Muscle of leg (tissue), 11 donors: Measurements from ENCODE around the gene LGI2. TPM values are rescaled to one million over a fixed set of nuclear protein-coding genes. Genes with fewer than 3 reads are reported as not detected.

Experiments used
- DNase-seq: peaks from one replicate; pipeline ENCODE4 v3.0.0; 2013
- H3K27ac ChIP-seq: one replicate; pipeline ENCODE4 v1.5.1; 2013; ENCODE audit warnings: mild to moderate bottlenecking, low read length, control low read depth
- H3K27me3 ChIP-seq: one replicate; pipeline ENCODE4 v1.6.1; 2013; ENCODE audit warnings: low read length; ENCODE audit not compliant: control insufficient read depth, insufficient read depth
- H3K36me3 ChIP-seq: one replicate; pipeline ENCODE4 v1.6.1; 2013; ENCODE audit warnings: low read length; ENCODE audit not compliant: control insufficient read depth, insufficient read depth
- H3K4me1 ChIP-seq: one replicate; pipeline ENCODE4 v1.6.1; 2013; ENCODE audit warnings: low read length; ENCODE audit not compliant: control insufficient read depth, insufficient read depth
- H3K4me3 ChIP-seq: one replicate; pipeline ENCODE4 v1.5.1; 2013; ENCODE audit warnings: low read length, control low read depth
- H3K9me3 ChIP-seq: replicated peaks from 2 replicates; pipeline ENCODE4 v1.6.1; 2013; ENCODE audit warnings: low read depth, low read length; ENCODE audit not compliant: control insufficient read depth
- WGBS: methylation state at CpG from one replicate; pipeline ENCODE4 v1.1.5; 2013; ENCODE audit warnings: missing lambda C conversion rate; ENCODE audit not compliant: insufficient coverage; 5-methylcytosine and 5-hydroxymethylcytosine counted together
- polyA plus RNA-seq, 8 donors: library from polyadenylated mRNA; unstranded; fragments of 120-200 nt; gene quantifications; one replicate each; pipeline versions ENCODE4 v1.2.1 to v1.2.3, GENCODE V29; 2013; ENCODE audit warnings: inconsistent platforms in 1 of 8, low replicate concordance in 1 of 8; ENCODE audit not compliant: insufficient read length in 8 of 8, insufficient read depth in 1 of 8
- total RNA-seq: library from RNA; stranded (reverse); fragments of 120-200 nt; gene quantifications from one replicate; pipeline ENCODE4 v1.2.4, GENCODE V29; 2013

Gene LGI2
- total and polyA plus RNA-seq, 9 donors = 2.6 to 7.3 (median 5.1) TPM

GRCh38 chr4:24956091-24956490, 74.7 kb downstream of the LGI2 start:
- no CpG with 5 or more reads among the region's 2 CpGs for WGBS
- no peak overlapping the region for H3K4me3 ChIP-seq
- DNase-seq = no peak
- H3K36me3 ChIP-seq = no peaks in the 10 kb centered on the region
- no peaks in the 10 kb centered on the region for H3K27me3 ChIP-seq
- peaks cover 3% of the 10 kb centered on the region for H3K4me1 ChIP-seq
- H3K27ac ChIP-seq = no peak overlapping the region
- peaks cover 6% of the 10 kb centered on the region for H3K9me3 ChIP-seq

- peaks cover 3% of the 10 kb centered on the region for H3K4me1 ChIP-seq
- no peak for DNase-seq
- H3K9me3 ChIP-seq = peaks cover 6% of the 10 kb centered on the region
- H3K27me3 ChIP-seq = peaks cover 2% of the 10 kb centered on the region
- H3K27ac ChIP-seq = no peak overlapping the region
- no peaks in the 10 kb centered on the region for H3K36me3 ChIP-seq
- no peak overlapping the region for H3K4me3 ChIP-seq
- WGBS = no CpG with 5 or more reads among the region's 4 CpGs
Measured at GRCh38 chr4:24952667-24953066, 78.1 kb downstream of the LGI2 start.

- Histone ChIP-seq H3K4me1 (no peaks in the 10 kb centered on the region), H3K27ac (no peak overlapping the region), H3K9me3 (peaks cover 6% of the 10 kb centered on the region), H3K36me3 (no peaks in the 10 kb centered on the region), H3K4me3 (no peak overlapping the region), H3K27me3 (peaks cover 2% of the 10 kb centered on the region)
- no peak for DNase-seq
Measured at GRCh38 chr4:24949970-24950369, 80.8 kb downstream of the LGI2 start.

Other genes with a start within 250 kb of the LGI2 start
- 9.1 TPM for gene SOD3, start 235.4 kb downstream of the LGI2 start, total RNA-seq
- 10 to 100 TPM; 19.3 to 33.4 (median 28.7) TPM for gene SOD3, start 235.4 kb downstream of the LGI2 start, polyA plus RNA-seq
- 8.0 TPM for gene CCDC149, start 117.9 kb downstream of the LGI2 start, total RNA-seq
- gene CCDC149, start 117.9 kb downstream of the LGI2 start, polyA plus RNA-seq = 10 to 100 TPM in 5 of 8 donors, 1 to 10 TPM in 3; 9.3 to 12.3 (median 10.6) TPM
- 10.8 TPM for gene SEPSECS, start 129.5 kb upstream of the LGI2 start, total RNA-seq
- gene SEPSECS, start 129.5 kb upstream of the LGI2 start, polyA plus RNA-seq = 1 to 10 TPM; 6.1 to 9.2 (median 7.3) TPM
- gene PI4K2B, start 203.1 kb upstream of the LGI2 start, total RNA-seq = 7.4 TPM
- 10 to 100 TPM in 1 of 8 donors, 1 to 10 TPM in 7; 6.7 to 11.0 (median 8.1) TPM for gene PI4K2B, start 203.1 kb upstream of the LGI2 start, polyA plus RNA-seq